BE2C (cell line): ENCODE data around the gene OAS3.

Experiments
- DNase-seq: peaks from one replicate; pipeline ENCODE4 v3.0.0-alpha.2; 2020
- H3K27me3 ChIP-seq: fragments of 250-450 bp; sonication (Bioruptor Pico); 2 replicates; pipeline ENCODE4 v1.5.1; 2020; ENCODE audit warnings: mild to moderate bottlenecking
- H3K36me3 ChIP-seq: fragments of 250-450 bp; sonication (Bioruptor Pico); 2 replicates; pipeline ENCODE4 v1.5.1; 2020; ENCODE audit warnings: mild to moderate bottlenecking
- H3K4me1 ChIP-seq: fragments of 250-450 bp; sonication (Bioruptor Pico); 2 replicates; pipeline ENCODE4 v1.5.1; 2020
- H3K4me3 ChIP-seq: 2 replicates; pipeline ENCODE4 v1.5.1; 2011; ENCODE audit warnings: low read depth, low read length
- H3K9me3 ChIP-seq: fragments of 250-450 bp; sonication (Bioruptor Pico); 2 replicates; pipeline ENCODE4 v1.5.1; 2020
- CTCF ChIP-seq: IDR thresholded peaks from 2 replicates; pipeline ENCODE4 v1.5.1; 2012; ENCODE audit warnings: mild to moderate bottlenecking, low read depth, low read length

OAS3 gene

GRCh38 chr12:112939761-112940381, 1.6 kb downstream of the OAS3 start:
- Histone ChIP-seq H3K9me3 (no peaks in the 10 kb centered on the region), H3K4me1 (peaks cover 15% of the 10 kb centered on the region), H3K4me3 (peak overlapping the region; percentile 88), H3K27me3 (no peaks in the 10 kb centered on the region), H3K36me3 (peaks cover 17% of the 10 kb centered on the region)
- no peak for TF ChIP-seq CTCF
- no peak for DNase-seq

GRCh38 chr12:112941528-112942335, 3.5 kb downstream of the OAS3 start:
- TF ChIP-seq CTCF: no peak
- Histone ChIP-seq H3K4me3 (no peak overlapping the region), H3K9me3 (no peaks in the 10 kb centered on the region), H3K27me3 (no peaks in the 10 kb centered on the region), H3K4me1 (peaks cover 15% of the 10 kb centered on the region), H3K36me3 (peaks cover 26% of the 10 kb centered on the region)
- no peak for DNase-seq

DNA sequence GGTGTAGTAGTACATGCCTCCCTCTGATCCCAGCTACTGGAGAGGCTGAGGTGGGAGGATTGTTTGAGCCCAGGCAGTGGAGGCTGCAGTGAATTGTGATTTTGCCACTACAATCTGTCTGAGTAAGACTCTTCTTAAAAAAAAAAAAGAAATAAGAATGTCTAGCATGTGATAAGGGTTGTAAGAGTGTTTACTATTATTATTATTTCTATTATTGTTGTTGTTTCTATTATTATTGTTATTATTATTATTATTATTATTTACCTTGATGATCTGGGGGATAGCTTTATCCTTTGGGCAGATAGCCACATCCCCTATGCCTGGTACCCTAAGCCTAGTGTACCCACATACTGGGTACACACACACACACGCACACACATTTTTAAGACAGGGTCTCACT, 4.3 kb downstream of the OAS3 start:
- Histone ChIP-seq H3K4me3 (no peak overlapping the region), H3K9me3 (no peaks in the 10 kb centered on the region), H3K4me1 (peaks cover 11% of the 10 kb centered on the region), H3K27me3 (no peaks in the 10 kb centered on the region), H3K36me3 (peaks cover 34% of the 10 kb centered on the region)
- DNase-seq: no peak
- TF ChIP-seq CTCF: no peak

DNA sequence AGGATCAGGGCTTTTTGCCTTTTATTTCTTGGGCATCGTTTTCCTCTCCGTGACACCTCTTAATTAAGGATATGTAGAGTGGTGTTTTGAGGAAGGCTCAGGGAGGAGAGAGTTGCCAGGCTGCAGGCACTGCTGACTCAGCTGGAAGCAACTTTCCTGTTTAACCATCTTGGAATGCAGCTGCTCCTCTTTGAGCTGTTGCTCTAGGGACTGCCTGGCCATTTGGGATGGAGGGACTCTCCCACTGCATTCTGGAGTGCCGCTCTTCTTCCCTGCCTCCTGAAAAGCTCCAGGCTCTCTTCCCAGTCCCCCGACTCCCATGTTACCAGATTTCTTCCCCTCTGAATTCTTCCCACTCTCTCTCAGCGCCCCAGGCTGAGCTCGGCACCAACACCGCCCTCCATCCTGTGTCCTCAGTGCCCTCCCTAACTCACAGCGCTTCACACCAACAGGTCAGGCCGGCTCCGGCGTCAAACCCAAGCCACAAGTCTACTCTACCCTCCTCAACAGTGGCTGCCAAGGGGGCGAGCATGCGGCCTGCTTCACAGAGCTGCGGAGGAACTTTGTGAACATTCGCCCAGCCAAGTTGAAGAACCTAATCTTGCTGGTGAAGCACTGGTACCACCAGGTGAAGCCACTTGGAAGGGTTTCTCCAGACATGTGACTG, 5.9 kb downstream of the OAS3 start:
- no peaks in the 10 kb centered on the region; the same call in 1 of the 2 replicates for H3K27me3 ChIP-seq
- no peaks in the 10 kb centered on the region for H3K9me3 ChIP-seq
- DNase-seq: no peak
- peaks cover 11% of the 10 kb centered on the region for H3K4me1 ChIP-seq
- no peak overlapping the region for H3K4me3 ChIP-seq
- no peak for TF ChIP-seq CTCF
- peaks cover 45% of the 10 kb centered on the region for H3K36me3 ChIP-seq

GRCh38 chr12:112945515-112945914, 7.2 kb downstream of the OAS3 start:
- TF ChIP-seq CTCF: no peak
- Histone ChIP-seq H3K9me3 (no peaks in the 10 kb centered on the region), H3K36me3 (peaks cover 47% of the 10 kb centered on the region), H3K4me1 (no peaks in the 10 kb centered on the region; the same call in 1 of the 2 replicates), H3K4me3 (no peak overlapping the region), H3K27me3 (no peaks in the 10 kb centered on the region; the same call in 1 of the 2 replicates)
- DNase-seq: no peak
